GM23248 (cell line): ENCODE results near the gene PCDHA5. TPM values are rescaled to one million over a fixed set of nuclear protein-coding genes. Genes with fewer than 3 reads are reported as not detected.
"Not testable (repeated sequence)": the region's sequence is repeated elsewhere in the genome, so short reads cannot be mapped to it uniquely, and the experiment has no call there.

Experiments used
- DNase-seq: peaks from one replicate; pipeline ENCODE4 v3.0.0-alpha.2; 2015
- H2AFZ ChIP-seq: fragments of 200-600 bp; sonication (generic); 2 replicates; pipeline ENCODE4 v1.6.1; 2016; ENCODE audit warnings: antibody characterized with exemption
- H3F3A ChIP-seq: fragments of 200-600 bp; sonication (generic); 2 replicates; pipeline ENCODE4 v1.6.1; 2016; ENCODE audit warnings: mild to moderate bottlenecking, antibody characterized with exemption, mixed run types; ENCODE audit not compliant: insufficient read depth
- H3K27ac ChIP-seq: fragments of 200-600 bp; sonication (generic); 2 replicates; pipeline ENCODE4 v1.5.1; 2016; ENCODE audit warnings: mild to moderate bottlenecking
- H3K27me3 ChIP-seq: fragments of 200-600 bp; sonication (generic); replicated peaks from 2 replicates; pipeline ENCODE4 v1.6.1; 2016; ENCODE audit warnings: mild to moderate bottlenecking; ENCODE audit not compliant: insufficient read depth
- H3K36me3 ChIP-seq: fragments of 200-600 bp; sonication (generic); 2 replicates; pipeline ENCODE4 v1.6.1; 2016; ENCODE audit warnings: low read depth, mild to moderate bottlenecking
- H3K4me1 ChIP-seq: fragments of 200-600 bp; sonication (generic); 2 replicates; pipeline ENCODE4 v1.6.1; 2016; ENCODE audit warnings: mild to moderate bottlenecking; ENCODE audit not compliant: insufficient read depth
- H3K4me2 ChIP-seq: fragments of 200-600 bp; sonication (generic); one replicate; pipeline ENCODE4 v1.6.1; 2016; ENCODE audit warnings: mild to moderate bottlenecking; ENCODE audit not compliant: unreplicated experiment
- H3K4me3 ChIP-seq: fragments of 200-600 bp; sonication (generic); 2 replicates; pipeline ENCODE4 v1.5.1; 2016; ENCODE audit warnings: mild to moderate bottlenecking
- H3K79me2 ChIP-seq: fragments of 200-600 bp; sonication (generic); 2 replicates; pipeline ENCODE4 v1.6.1; 2016; ENCODE audit warnings: mild to moderate bottlenecking; ENCODE audit not compliant: insufficient read depth
- H3K9ac ChIP-seq: fragments of 200-600 bp; sonication (generic); 2 replicates; pipeline ENCODE4 v1.6.1; 2016; ENCODE audit warnings: mild to moderate bottlenecking
- H3K9me2 ChIP-seq: fragments of 200-600 bp; sonication (generic); 2 replicates; pipeline ENCODE4 v1.6.1; 2016; ENCODE audit warnings: mixed run types, mild to moderate bottlenecking, moderate library complexity; ENCODE audit not compliant: insufficient read depth
- H3K9me3 ChIP-seq: fragments of 200-600 bp; sonication (generic); one replicate; pipeline ENCODE4 v1.6.1; 2017; ENCODE audit warnings: low read depth
- H4K20me1 ChIP-seq: fragments of 200-600 bp; sonication (generic); 2 replicates; pipeline ENCODE4 v1.6.0; 2016; ENCODE audit not compliant: insufficient read depth
- EZH2 ChIP-seq: fragments of 200-600 bp; sonication (generic); IDR thresholded peaks from 2 replicates; pipeline ENCODE4 v1.6.1; 2018; ENCODE audit warnings: antibody characterized with exemption, mild to moderate bottlenecking; ENCODE audit not compliant: insufficient read depth, poor library complexity, severe bottlenecking
- EZH2phosphoT487 ChIP-seq: fragments of 200-600 bp; sonication (generic); IDR thresholded peaks from 2 replicates; pipeline ENCODE4 v1.6.1; 2018; ENCODE audit warnings: antibody characterized with exemption, moderate library complexity, mild to moderate bottlenecking, low read depth; ENCODE audit not compliant: insufficient read depth
- whole genome bisulfite sequencing, 2 experiments: methylation state at CpG; one replicate each; pipeline ENCODE4 v1.1.6; 2015 to 2017; ENCODE audit warnings: low lambda C conversion rate in 2 of 2, low coverage in 1 of 2; ENCODE audit errors: missing lambda C conversion rate in 2 of 2; 5-methylcytosine and 5-hydroxymethylcytosine counted together
- in situ Hi-C: fragments of 300-500 bp; cut with MboI; formaldehyde crosslinking; loops from 2 replicates; pipeline ENCODE4 v1.15.0; 2020
- polyA plus RNA-seq: library from polyadenylated mRNA; unstranded; fragments of >200 nt; fragmentation: Nextera tagmentation; extraction: Ambion mirVana; gene quantifications from 2 replicates; pipeline ENCODE4 v1.2.1, GENCODE V29; 2016
- total RNA-seq: library from RNA; depleted of rRNA; stranded (reverse); fragments of >200 nt; shearing (Covaris generic); gene quantifications from 2 replicates; pipeline ENCODE4 v1.2.3, GENCODE V29; 2014

PCDHA5 gene
- total and polyA plus RNA-seq, 2 experiments from 2014 or later = not detected

DNA sequence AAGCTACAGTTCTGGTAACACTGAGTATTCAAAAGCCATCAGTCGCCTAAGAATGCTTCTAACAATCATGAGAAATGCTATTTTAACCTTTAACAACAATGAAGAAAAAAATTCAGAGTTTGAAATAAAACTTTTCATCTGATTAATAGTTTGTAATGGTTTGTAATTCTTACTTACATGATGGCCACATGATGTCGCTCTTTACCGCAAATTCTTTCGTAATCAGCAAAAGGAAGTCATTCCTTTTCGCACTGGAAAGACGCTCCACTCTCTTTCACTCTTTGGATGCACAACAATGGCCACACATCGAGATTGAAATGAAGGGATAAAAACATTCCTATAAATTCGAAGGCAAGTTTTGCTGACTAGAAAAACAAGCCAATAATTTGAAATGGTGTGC is 12.6 kb downstream of the PCDHA5 start, which contains the start of gene PCDHA7:
Gene PCDHA7, plus strand, starts transcription at position 277 of the 400 bp plus-strand sequence. Its CDS starts 115 bp downstream, at position 392.
- Histone ChIP-seq H3K27ac (no peak within 1 kb of the TSS), H3K4me2 (no peak within 1 kb of the TSS), H3K79me2 (no peaks in the 10 kb centered on the region), H3K9me3 (no peaks in the 10 kb centered on the region), H3K9me2 (no peaks in the 10 kb centered on the region), H4K20me1 (no peaks in the 10 kb centered on the region), H2AFZ (peak within 1 kb of the TSS; percentile 8; the same call in 1 of the 2 replicates), H3K27me3 (no peaks in the 10 kb centered on the region), H3F3A (no peaks in the 10 kb centered on the region), H3K4me3 (peak within 1 kb of the TSS; percentile 9; the same call in 1 of the 2 replicates), H3K9ac (no peak within 1 kb of the TSS), H3K4me1 (no peaks in the 10 kb centered on the region), H3K36me3 (no peaks in the 10 kb centered on the region)
- in situ Hi-C loops = no loop called here
- TF ChIP-seq EZH2phosphoT487 (no peak), EZH2 (no peak)
- DNase-seq = peak; percentile 26
- WGBS, 2 experiments = 10 to 11% methylated on average over 8 of the region's 8 CpGs

DNA sequence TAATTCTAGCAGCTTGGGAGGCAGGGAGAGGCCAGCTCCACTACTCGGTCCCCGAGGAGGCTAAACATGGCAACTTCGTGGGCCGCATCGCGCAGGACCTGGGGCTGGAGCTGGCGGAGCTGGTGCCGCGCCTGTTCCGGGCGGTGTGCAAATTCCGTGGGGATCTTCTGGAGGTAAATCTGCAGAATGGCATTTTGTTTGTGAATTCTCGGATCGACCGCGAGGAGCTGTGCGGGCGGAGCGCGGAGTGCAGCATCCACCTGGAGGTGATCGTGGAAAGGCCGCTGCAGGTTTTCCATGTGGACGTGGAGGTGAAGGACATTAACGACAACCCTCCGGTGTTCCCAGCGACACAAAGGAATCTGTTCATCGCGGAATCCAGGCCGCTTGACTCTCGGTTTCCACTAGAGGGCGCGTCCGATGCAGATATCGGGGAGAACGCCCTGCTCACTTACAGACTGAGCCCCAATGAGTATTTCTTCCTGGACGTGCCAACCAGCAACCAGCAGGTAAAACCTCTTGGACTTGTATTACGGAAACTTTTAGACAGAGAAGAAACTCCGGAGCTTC is 13.1 kb downstream of the PCDHA5 start:
- H3K36me3 ChIP-seq, H3K9me2 ChIP-seq, H3K27me3 ChIP-seq, H3K9ac ChIP-seq, H3K27ac ChIP-seq, H3F3A ChIP-seq, H3K4me2 ChIP-seq, H3K4me1 ChIP-seq, DNase-seq, H4K20me1 ChIP-seq, H3K79me2 ChIP-seq, H3K9me3 ChIP-seq, in situ Hi-C loops: not testable (repeated sequence)
- peak overlapping the region; percentile 8; the same call in 1 of the 2 replicates for H2AFZ ChIP-seq
- WGBS, 2 experiments = 19 to 24% methylated on average over 30 to 34 of the region's 38 CpGs
- peak overlapping the region; percentile 9; the same call in 1 of the 2 replicates for H3K4me3 ChIP-seq

DNA sequence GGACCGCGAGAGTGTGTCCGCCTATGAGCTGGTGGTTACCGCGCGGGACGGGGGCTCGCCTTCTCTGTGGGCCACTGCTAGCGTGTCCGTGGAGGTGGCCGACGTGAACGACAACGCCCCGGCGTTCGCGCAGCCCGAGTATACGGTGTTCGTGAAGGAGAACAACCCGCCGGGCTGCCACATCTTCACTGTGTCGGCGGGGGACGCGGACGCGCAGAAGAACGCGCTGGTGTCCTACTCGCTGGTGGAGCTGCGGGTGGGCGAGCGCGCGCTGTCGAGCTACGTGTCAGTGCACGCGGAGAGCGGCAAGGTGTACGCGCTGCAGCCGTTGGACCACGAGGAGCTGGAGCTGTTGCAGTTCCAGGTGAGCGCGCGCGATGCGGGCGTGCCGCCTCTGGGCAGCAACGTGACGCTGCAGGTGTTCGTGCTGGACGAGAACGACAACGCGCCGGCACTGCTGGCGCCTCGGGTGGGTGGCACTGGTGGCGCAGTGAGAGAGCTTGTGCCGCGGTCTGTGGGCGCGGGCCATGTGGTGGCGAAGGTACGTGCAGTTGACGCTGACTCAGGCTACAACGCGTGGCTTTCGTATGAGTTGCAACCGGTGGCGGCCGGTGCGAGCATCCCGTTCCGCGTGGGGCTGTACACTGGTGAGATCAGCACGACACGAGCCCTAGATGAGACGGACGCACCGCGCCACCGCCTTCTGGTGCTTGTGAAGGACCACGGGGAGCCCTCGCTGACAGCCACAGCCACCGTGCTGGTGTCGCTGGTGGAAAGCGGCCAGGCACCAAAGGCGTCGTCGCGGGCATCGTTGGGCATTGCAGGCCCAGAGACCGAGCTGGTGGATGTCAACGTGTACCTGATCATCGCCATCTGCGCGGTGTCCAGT is 14.5 kb downstream of the PCDHA5 start:
- in situ Hi-C loops = no loop called here
- no peaks in the 10 kb centered on the region for H3K27me3 ChIP-seq
- 49 to 50% methylated on average over 80 to 99 of the region's 103 CpGs for WGBS, 2 experiments

GRCh38 chr5:140840978-140841962 is 19.9 kb downstream of the PCDHA5 start, which contains the start of gene PCDHA8:
TSS of gene PCDHA8 (plus strand) at chr5:140841187. CDS start at chr5:140841322, 135 bp downstream.
- no peaks in the 10 kb centered on the region for H3K9me3 ChIP-seq

More for the DNA sequence above, 14.5 kb downstream of the PCDHA5 start:
- H3K4me2 ChIP-seq = no peak overlapping the region
- H3K27ac ChIP-seq = no peak overlapping the region
- no peaks in the 10 kb centered on the region for H4K20me1 ChIP-seq
- no peaks in the 10 kb centered on the region for H3K36me3 ChIP-seq
- no peak for DNase-seq
- no peaks in the 10 kb centered on the region for H3K79me2 ChIP-seq
- H3K9me2 ChIP-seq = no peaks in the 10 kb centered on the region
- no peaks in the 10 kb centered on the region for H3K4me1 ChIP-seq
- H3K9me3 ChIP-seq = no peaks in the 10 kb centered on the region
- H3F3A ChIP-seq = no peaks in the 10 kb centered on the region
- H2AFZ ChIP-seq = no peak overlapping the region
- no peak overlapping the region for H3K4me3 ChIP-seq
- no peak overlapping the region for H3K9ac ChIP-seq
- TF ChIP-seq EZH2phosphoT487 (no peak), EZH2 (no peak)

More at GRCh38 chr5:140840978-140841962, 19.9 kb downstream of the PCDHA5 start, which contains the start of gene PCDHA8:
- in situ Hi-C loops = no loop called here
- H3K4me2 ChIP-seq = no peak within 1 kb of the TSS
- no peak within 1 kb of the TSS for H3K4me3 ChIP-seq
- H3K9me2 ChIP-seq = no peaks in the 10 kb centered on the region
- H4K20me1 ChIP-seq = no peaks in the 10 kb centered on the region
- 26 to 28% methylated on average over 47 of the region's 47 CpGs for WGBS, 2 experiments
- no peak within 1 kb of the TSS for H3K9ac ChIP-seq
- H2AFZ ChIP-seq = no peak within 1 kb of the TSS
- no peaks in the 10 kb centered on the region for H3K79me2 ChIP-seq
- H3K27ac ChIP-seq = no peak within 1 kb of the TSS
- peak; percentile 10 for DNase-seq
- H3K36me3 ChIP-seq = no peaks in the 10 kb centered on the region
- H3F3A ChIP-seq = no peaks in the 10 kb centered on the region
- TF ChIP-seq EZH2phosphoT487 = no peak
- TF ChIP-seq EZH2 = no peak
- H3K4me1 ChIP-seq = no peaks in the 10 kb centered on the region
- no peaks in the 10 kb centered on the region for H3K27me3 ChIP-seq
